ENCODE data around the gene FYN. TPM values are rescaled to one million over a fixed set of nuclear protein-coding genes. Genes with fewer than 3 reads are reported as not detected.

FYN gene
- total and polyA plus RNA-seq, 10 of the 15 experiments (the other 5 are each of a cell fraction or from before 2014, with no cell fraction given) = 51.4 to 247 (median 138) TPM

- CTCF ChIA-PET = interaction anchor here (0.8 to 1.4 kb wide), 5 partner anchors 8 to 29 kb away, joined by 3 to 5 read pairs (median 3); no protein-coding TSS in a partner anchor
- in situ Hi-C loops (cut with MboI) = loop anchor here (25.0 kb wide), 1 partner anchor 1804 kb away; no protein-coding TSS in a partner anchor
- H4K20me1 ChIP-seq (ENCODE audit: control insufficient read depth, insufficient read depth) = no peaks in the 10 kb centered on the region
- RAD21 ChIA-PET (ENCODE audit: unreplicated experiment) = interaction anchor here (0.9 to 2.0 kb wide), 7 partner anchors 8 to 97 kb away, joined by 3 to 7 read pairs (median 3); no protein-coding TSS in a partner anchor
- H3K9ac ChIP-seq (ENCODE audit: control insufficient read depth, insufficient read depth, low read length) = 0 out of 2 replicates have a peak overlapping the region, but pooled peaks have one; percentile 8
- FAIRE-seq (peak; percentile 41), ATAC-seq (peak; percentile 50), DNase-seq (ENCODE audit: low read depth, low spot score) (no peak)
- 96% methylated on average over 1 of the region's 1 CpG for whole genome bisulfite sequencing (ENCODE audit: insufficient coverage, insufficient replicate concordance, low lambda C conversion rate, missing lambda C conversion rate)
- H3K4me2 ChIP-seq (ENCODE audit: control insufficient read depth, insufficient read depth) = peak overlapping the region; percentile 63
- POLR2A ChIA-PET = interaction anchor here (0.8 to 1.8 kb wide), 5 partner anchors 9 to 69 kb away, joined by 3 to 7 read pairs (median 3); no protein-coding TSS in a partner anchor
- H2AFZ ChIP-seq (ENCODE audit: control insufficient read depth, low read depth, low read length) = no peak overlapping the region
- SMC1A ChIA-PET (ENCODE audit: uncharacterized antibody, unreplicated experiment) = interaction anchor here (0.7 to 5.0 kb wide), 19 partner anchors 9 to 159 kb away, joined by 3 to 30 read pairs (median 4); no protein-coding TSS in a partner anchor
- no peaks in the 10 kb centered on the region for H3K27me3 ChIP-seq (replicated peaks in 1 of 2; ENCODE audit: control insufficient read depth in 2 of 2, insufficient read depth in 2 of 2, low read length in 1 of 2)
- intact Hi-C loops (cut with micrococcal nuclease; ENCODE audit: unreplicated experiment) = loop anchor here (1.0 kb wide), 1 partner anchor 29 kb away; no protein-coding TSS in a partner anchor
- peaks cover 44% of the 10 kb centered on the region for H3K79me2 ChIP-seq (ENCODE audit: control insufficient read depth, insufficient read depth, low read length)
- peaks cover 29% of the 10 kb centered on the region for H3K4me1 ChIP-seq (ENCODE audit: control insufficient read depth, insufficient read depth, low read length)
- no peak overlapping the region for H3K4me3 ChIP-seq
- no TSS peak for BruUV-seq (replicated peaks)
- peak overlapping the region; percentile 50; the same call in 1 of the 2 replicates for H3K27ac ChIP-seq (ENCODE audit: control insufficient read depth, insufficient read depth)
- H3K9me3 ChIP-seq (replicated peaks; ENCODE audit: control insufficient read depth, insufficient read depth, low read length) = no peaks in the 10 kb centered on the region
- peaks cover 3 to 5% of the 10 kb centered on the region in 2 experiments; a peak in 3 of 4 replicates for H3K36me3 ChIP-seq (ENCODE audit: control insufficient read depth in 2 of 2, insufficient read depth in 2 of 2, low read length in 1 of 2)
- TF ChIP-seq IKZF2 (IDR thresholded peaks at IDR 0.05) (peak; percentile 89), STAT1 (conservative IDR thresholded peaks at IDR 0.05) (no peak), TAF1 (IDR thresholded peaks at IDR 0.05; ENCODE audit: borderline replicate concordance, low read depth, low read length) (no peak), RELA (IDR thresholded peaks at IDR 0.05; ENCODE audit: borderline replicate concordance, partially characterized antibody) (no peak), RCOR1 (conservative IDR thresholded peaks at IDR 0.05; ENCODE audit: low read depth, low read length) (no peak), NBN (IDR thresholded peaks at IDR 0.05) (0 out of 2 replicates have a peak, but pooled peaks have one; percentile 33), RBBP5 (conservative IDR thresholded peaks at IDR 0.05) (no peak), CHD1 (IDR thresholded peaks at IDR 0.05; ENCODE audit: low read depth, low read length) (no peak), ATF2 (IDR thresholded peaks at IDR 0.05; ENCODE audit: low read length) (peak; percentile 69), SMAD5 (IDR thresholded peaks at IDR 0.05; ENCODE audit: low read depth) (no peak), JUNB (IDR thresholded peaks at IDR 0.05) (peak; percentile 84), HDAC6 (IDR thresholded peaks at IDR 0.05; ENCODE audit: unreplicated experiment) (no peak), NRF1 (conservative IDR thresholded peaks at IDR 0.05; ENCODE audit: low read depth, low read length) (no peak), ZSCAN29 (IDR thresholded peaks at IDR 0.05) (no peak), FOXM1 (IDR thresholded peaks at IDR 0.05; ENCODE audit: low read depth, low read length) (peak; percentile 71; the same call in 1 of the 2 replicates), CHD4 (IDR thresholded peaks at IDR 0.05) (no peak), BMI1 (IDR thresholded peaks at IDR 0.05; ENCODE audit: borderline replicate concordance) (0 out of 2 replicates have a peak, but pooled peaks have one; percentile 24), MXI1 (IDR thresholded peaks at IDR 0.05; ENCODE audit: low read depth, low read length) (peak; percentile 64; the same call in 1 of the 2 replicates), ZBTB40 (IDR thresholded peaks at IDR 0.05; ENCODE audit: borderline replicate concordance) (no peak)
Observed at GRCh38 chr6:111832833-111833418, 40.3 kb downstream of the FYN start.
